ENCODE data around the gene MTAP.

The MTAP gene

DNA sequence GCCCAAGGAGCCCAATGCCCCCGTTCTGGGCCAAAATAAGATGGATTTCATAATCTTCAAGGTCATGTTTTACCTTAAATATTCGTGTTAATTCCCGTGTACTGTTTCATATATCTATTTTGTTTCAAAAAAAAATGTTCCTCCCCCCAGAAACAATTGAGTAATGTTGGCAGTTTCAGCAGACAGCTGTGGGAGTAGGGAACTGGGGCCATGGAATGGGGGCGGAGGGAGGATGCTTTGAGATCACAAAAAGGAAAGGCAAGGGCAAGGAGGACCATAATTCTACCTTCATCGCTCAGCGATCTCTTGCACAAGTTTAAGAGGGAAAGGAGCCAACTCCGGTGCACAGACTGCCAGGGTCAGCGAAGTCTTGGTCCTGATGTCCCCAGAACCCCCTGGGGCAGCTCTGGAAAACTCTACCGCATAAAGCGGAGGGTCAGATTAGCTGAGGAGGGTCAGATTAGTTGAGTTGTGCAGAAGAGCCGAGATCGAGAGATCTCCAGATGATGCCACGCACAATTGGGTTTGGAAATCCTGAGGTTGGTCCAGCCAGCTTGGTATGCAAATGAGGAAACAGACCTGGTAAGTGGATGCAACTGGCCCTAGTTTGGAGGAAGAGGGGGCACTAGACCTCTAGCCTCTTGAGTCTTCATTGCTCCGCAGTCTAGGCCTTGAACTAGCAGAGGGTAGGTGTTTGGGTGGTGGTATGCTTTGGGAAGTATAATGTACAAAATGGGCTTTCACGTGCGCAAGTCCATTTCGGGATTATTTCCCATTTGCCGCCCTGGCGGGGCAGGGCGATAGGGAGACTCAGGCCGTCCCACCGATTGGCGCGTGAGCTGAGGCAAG lies 167.7 kb downstream of the MTAP start:
- no peak for DNase-seq (ENCODE audit: low spot score)

DNA sequence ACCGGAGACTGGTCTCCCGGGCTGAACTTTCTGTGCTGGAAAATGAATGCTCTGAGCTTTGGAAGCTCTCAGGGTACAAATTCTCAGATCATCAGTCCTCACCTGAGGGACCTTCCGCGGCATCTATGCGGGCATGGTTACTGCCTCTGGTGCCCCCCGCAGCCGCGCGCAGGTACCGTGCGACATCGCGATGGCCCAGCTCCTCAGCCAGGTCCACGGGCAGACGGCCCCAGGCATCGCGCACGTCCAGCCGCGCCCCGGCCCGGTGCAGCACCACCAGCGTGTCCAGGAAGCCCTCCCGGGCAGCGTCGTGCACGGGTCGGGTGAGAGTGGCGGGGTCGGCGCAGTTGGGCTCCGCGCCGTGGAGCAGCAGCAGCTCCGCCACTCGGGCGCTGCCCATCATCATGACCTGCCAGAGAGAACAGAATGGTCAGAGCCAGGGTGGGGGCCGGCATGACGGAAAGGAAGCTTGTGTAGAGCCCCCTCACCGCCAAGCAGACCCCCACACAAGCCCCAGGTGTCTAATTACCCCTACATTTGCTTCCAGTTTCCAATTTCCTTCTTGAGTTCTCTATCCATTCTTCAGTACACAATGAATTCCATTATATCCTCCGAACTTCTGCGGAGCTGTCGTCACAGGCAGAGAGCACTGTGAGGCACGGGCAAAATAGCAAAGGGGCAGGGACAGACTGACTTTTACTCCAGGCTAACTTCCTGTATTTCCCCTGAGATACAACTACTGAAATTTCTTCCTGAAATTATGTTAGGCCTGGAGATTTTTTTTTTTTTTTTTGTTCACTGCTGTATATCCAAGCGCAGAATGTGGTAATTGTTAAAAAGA lies 168.6 kb downstream of the MTAP start:
- DNase-seq (ENCODE audit: low spot score): no peak

DNA sequence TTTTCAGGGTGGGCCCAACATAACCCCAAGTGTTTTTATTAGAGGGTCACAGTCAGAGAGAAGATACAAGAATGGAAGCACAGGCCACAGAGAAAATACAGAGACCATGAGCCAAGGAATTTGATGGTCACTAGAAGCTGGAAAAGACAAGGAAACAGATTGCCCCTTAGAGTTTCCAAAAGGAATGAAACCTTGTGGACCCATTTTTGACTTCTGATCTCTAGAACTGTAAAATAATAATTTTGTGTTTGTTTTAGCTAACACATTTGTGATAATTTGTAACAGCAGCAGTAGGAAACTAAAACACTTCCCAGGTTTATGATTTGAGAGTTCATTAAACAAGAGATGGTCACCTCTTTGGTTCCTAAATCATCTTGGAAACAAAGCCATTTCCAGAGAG lies 169.9 kb downstream of the MTAP start:
- DNase-seq (ENCODE audit: low spot score): no peak

- DNase-seq (ENCODE audit: low spot score): no peak
Observed at GRCh38 chr9:21974343-21974721, 171.9 kb downstream of the MTAP start.

DNA sequence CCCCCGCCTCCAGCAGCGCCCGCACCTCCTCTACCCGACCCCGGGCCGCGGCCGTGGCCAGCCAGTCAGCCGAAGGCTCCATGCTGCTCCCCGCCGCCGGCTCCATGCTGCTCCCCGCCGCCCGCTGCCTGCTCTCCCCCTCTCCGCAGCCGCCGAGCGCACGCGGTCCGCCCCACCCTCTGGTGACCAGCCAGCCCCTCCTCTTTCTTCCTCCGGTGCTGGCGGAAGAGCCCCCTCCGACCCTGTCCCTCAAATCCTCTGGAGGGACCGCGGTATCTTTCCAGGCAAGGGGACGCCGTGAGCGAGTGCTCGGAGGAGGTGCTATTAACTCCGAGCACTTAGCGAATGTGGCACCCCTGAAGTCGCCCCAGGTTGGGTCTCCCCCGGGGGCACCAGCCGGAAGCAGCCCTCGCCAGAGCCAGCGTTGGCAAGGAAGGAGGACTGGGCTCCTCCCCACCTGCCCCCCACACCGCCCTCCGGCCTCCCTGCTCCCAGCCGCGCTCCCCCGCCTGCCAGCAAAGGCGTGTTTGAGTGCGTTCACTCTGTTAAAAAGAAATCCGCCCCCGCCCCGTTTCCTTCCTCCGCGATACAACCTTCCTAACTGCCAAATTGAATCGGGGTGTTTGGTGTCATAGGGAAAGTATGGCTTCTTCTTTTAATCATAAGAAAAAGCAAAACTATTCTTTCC lies 172.4 kb downstream of the MTAP start:
- DNase-seq (ENCODE audit: low spot score): peak; percentile 54

DNA sequence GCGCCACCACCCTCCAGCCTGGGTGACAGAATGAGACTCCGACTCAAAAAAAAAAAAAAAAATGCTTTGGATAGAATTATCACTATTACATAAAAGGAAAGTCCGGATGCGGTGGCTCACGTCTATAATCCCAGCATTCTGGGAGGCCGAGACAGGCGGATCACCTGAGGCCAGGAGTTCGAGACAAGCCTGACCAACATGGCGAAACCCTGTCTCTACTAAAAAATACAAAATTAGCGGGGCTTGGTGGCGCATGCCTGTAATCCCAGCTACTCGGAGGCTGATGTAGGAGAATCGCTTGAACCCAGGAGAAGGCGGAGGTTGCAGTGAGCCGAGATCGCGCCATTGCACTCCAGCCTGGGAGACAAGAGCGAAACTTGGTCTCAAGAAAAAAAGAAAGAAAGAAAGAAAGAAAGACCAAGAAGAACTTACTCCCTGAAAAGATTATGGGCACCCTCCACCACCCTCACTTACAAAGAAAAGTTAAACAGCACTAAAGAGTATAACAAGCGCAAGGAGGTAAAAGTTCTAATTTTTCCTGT lies 174.0 kb downstream of the MTAP start:
- no peak for DNase-seq (ENCODE audit: low spot score)

DNA sequence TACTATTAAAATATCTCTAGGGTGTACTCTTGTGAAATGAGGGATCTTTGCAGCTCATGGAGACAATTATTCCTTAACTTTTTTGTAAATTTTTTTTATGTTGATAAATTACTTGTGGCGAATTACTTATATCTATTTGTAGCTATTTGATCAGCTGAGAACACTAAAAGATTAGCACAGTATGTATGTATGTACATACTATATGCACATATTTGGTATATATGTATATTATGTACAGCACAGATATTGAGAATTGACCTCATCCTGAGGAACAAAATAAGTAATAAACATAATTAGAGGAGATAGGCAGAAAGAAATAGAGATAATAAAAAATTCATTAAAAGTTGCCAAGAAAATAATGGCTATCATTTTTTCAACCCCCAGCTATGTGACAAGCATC lies 180.0 kb downstream of the MTAP start:
- no peak for DNase-seq (ENCODE audit: low spot score)

- no peak for DNase-seq (ENCODE audit: low spot score)
Observed at GRCh38 chr9:21982861-21983560, 180.6 kb downstream of the MTAP start.

DNA sequence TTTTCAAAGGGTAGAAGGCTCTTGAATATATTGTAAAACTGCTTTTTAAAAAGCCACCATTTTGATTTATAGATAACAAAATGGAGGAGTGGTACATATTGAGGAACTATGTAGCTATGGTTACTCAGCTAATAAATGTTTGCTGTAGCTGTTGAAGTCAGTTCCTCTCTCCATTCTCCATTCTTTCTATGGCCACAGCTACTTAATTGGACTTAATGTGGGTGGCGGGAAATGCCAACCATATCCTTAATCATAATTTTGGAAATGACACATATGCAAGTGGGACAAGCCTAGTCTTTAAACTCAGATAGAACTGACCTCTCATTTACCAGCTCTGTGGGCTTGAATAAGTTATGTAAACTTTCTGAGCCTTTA lies 181.1 kb downstream of the MTAP start:
- DNase-seq (ENCODE audit: low spot score): no peak

DNA sequence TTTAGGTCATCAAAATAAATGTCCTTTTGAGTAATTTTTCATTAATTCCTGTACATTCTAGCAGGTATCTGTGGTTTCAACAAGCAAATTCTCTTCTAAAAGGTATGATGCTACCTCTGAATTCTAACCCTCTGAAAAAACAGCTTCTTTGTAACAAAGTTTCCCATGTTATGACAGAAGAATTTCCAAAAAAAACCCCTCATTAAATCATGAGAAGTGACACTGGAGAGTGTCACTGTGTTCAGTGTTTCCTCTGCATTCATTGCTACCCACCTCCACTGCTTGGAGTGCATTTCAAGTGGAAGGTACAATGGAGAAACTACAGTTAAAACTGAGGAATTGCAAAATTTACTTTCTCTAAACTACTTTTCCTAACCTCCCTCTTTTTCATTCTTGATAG lies 181.7 kb downstream of the MTAP start:
- no peak for DNase-seq (ENCODE audit: low spot score)

DNA sequence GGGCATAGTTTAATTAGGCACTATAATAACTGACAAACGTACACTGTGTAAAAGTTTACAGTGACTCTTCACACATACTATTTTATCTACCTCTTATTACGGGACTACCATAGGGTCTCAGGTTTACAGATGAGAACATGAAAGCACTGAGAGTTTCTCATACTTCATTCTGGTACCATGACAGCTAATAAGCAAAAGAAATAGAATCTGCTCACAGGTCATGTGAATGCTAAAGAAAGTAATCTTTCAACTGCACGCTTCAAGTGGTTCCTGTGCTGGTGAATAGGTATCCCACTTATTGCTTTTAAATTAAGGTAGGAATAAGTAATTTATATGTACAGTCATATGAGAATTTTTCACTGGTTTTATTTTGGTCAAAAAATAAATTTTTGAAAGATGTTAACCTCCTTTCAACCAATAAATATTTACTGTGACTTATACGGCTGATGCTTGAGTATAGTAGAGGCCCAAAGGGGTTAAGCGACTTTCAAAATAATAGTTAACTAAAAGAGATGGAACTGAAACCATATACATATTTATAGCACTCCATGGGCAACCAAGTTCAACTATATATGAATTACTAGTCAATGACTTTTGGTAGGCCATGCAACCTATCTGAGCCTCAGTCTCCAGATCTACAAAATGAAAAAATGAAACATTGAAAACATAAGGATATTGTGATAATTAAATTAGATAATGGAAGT lies 183.7 kb downstream of the MTAP start:
- DNase-seq (ENCODE audit: low spot score): no peak
